Tibial artery (tissue), 4 donors: Measurements from ENCODE around the gene DNAH6.

Source experiments
- DNase-seq, 2 donors: peaks; one replicate each; pipeline ENCODE4 v3.0.0-alpha.2; 2019
- H3K27ac ChIP-seq, 2 donors: fragments of 200-600 bp; sonication (generic) in 1 of 2; 1 replicate in 1 of 2; 2 replicates in 1 of 2; pipeline ENCODE4 v1.5.1; 2018 to 2019; ENCODE audit warnings: mild to moderate bottlenecking in 1 of 2
- H3K27me3 ChIP-seq, 2 donors: fragments of 200-600 bp; sonication (generic) in 1 of 2; one replicate each; pipeline versions ENCODE4 v1.5.1 to v1.6.0; 2016 to 2019
- H3K36me3 ChIP-seq, 3 donors: fragments of 200-600 bp; sonication (generic) in 2 of 3; one replicate each; pipeline ENCODE4 v1.5.1; 2016 to 2019; ENCODE audit warnings: mild to moderate bottlenecking in 2 of 3
- H3K4me1 ChIP-seq, 4 donors: fragments of 200-600 bp; sonication (generic) in 2 of 4; 1 replicate in 3 of 4; 2 replicates in 1 of 4; pipeline ENCODE4 v1.5.1; 2016 to 2019
- H3K4me3 ChIP-seq, 2 donors: fragments of 200-600 bp; sonication (generic) in 1 of 2; 1 replicate in 1 of 2; 2 replicates in 1 of 2; pipeline ENCODE4 v1.5.1; 2018 to 2019; ENCODE audit warnings: mild to moderate bottlenecking in 2 of 2
- H3K9me3 ChIP-seq, 3 donors: fragments of 200-600 bp; sonication (generic) in 1 of 3; one replicate each; pipeline ENCODE4 v1.5.1; 2016 to 2019
- CTCF ChIP-seq, 2 experiments: fragments of 200-600 bp in 1 of 2; fragments of 450-650 bp in 1 of 2; IDR thresholded peaks; one replicate each; pipeline ENCODE4 v1.5.1; 2017 to 2019; ENCODE audit warnings: antibody characterized with exemption in 2 of 2, mild to moderate bottlenecking in 1 of 2, moderate library complexity in 1 of 2
- intact Hi-C: fragments of 100-400 bp; cut with DNase I; formaldehyde crosslinking; loops from one replicate; pipeline ENCODE4 v1.15.0; 2023; ENCODE audit warnings: low total_unique reads

The DNAH6 gene

DNA sequence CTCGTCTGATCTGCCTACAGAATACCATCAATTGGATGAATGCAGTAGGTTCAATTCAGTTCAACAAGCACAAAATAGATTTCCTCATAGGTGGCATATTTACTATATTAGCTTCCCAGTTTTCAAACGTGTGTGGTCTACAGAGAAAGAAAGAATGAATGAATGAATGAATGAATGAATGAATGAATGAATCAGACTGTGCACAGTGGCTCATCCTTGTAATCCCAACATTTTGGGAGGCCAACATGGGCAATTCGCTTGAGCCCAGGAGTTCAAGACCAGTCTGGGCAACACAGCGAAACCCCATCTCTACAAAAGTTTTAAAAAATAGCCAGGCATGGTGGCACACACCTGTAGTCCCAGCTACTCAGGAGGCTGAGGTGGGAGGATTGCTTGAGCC, 269.7 kb downstream of the DNAH6 start:
- DNase-seq, result no peak
- intact Hi-C loops, result no loop called here
- Histone ChIP-seq H3K27me3 (no peaks in the 10 kb centered on the region), H3K4me1 (no peaks in the 10 kb centered on the region), H3K4me3 (no peak overlapping the region), H3K9me3 (no peaks in the 10 kb centered on the region), H3K36me3 (no peaks in the 10 kb centered on the region), H3K27ac (no peak overlapping the region)
- TF ChIP-seq CTCF (IDR thresholded peaks at IDR 0.05), result no peak

GRCh38 chr2:84786601-84787000, 270.3 kb downstream of the DNAH6 start:
- no peaks in the 10 kb centered on the region for H3K4me1 ChIP-seq
- no peak for TF ChIP-seq CTCF (IDR thresholded peaks at IDR 0.05)
- no peaks in the 10 kb centered on the region for H3K36me3 ChIP-seq
- no peak for DNase-seq
- H3K4me3 ChIP-seq, result no peak overlapping the region
- H3K27me3 ChIP-seq, result no peaks in the 10 kb centered on the region
- no peaks in the 10 kb centered on the region for H3K9me3 ChIP-seq
- H3K27ac ChIP-seq, result no peak overlapping the region
- intact Hi-C loops, result no loop called here

DNA sequence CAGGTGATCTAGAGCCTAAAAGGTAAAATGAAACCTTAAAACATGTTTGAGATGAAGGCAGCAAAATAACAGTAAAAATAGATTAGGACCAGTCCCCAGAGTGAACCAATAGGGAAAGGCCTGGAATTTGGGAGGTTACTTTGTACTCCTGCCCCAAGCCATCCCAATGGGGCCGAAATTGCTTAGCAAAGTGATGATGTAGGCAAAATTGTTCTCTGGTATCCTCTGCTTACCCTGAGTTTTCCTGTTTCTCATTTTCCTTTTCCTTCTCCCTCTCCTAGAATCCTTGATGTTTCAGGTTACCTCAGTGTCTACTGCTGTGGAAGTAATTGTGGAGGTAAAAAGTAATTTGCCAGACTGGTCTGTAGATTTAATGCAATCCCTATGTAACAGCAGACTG, 271.7 kb downstream of the DNAH6 start:
- Histone ChIP-seq H3K36me3 (no peaks in the 10 kb centered on the region), H3K9me3 (no peaks in the 10 kb centered on the region), H3K4me1 (no peaks in the 10 kb centered on the region), H3K4me3 (no peak overlapping the region), H3K27ac (no peak overlapping the region), H3K27me3 (no peaks in the 10 kb centered on the region)
- intact Hi-C loops, result no loop called here
- no peak for DNase-seq
- no peak for TF ChIP-seq CTCF (IDR thresholded peaks at IDR 0.05)

- Histone ChIP-seq H3K36me3 (no peaks in the 10 kb centered on the region), H3K9me3 (no peaks in the 10 kb centered on the region), H3K27me3 (no peaks in the 10 kb centered on the region), H3K4me3 (no peak overlapping the region), H3K27ac (no peak overlapping the region), H3K4me1 (no peaks in the 10 kb centered on the region)
- intact Hi-C loops, result no loop called here
- no peak for TF ChIP-seq CTCF (IDR thresholded peaks at IDR 0.05)
- DNase-seq, result no peak
These were observed 272.2 kb downstream of the DNAH6 start for GRCh38 chr2:84788498-84788897.

- H3K4me3 ChIP-seq, result no peak overlapping the region
- no peak for DNase-seq
- intact Hi-C loops, result no loop called here
- no peaks in the 10 kb centered on the region for H3K9me3 ChIP-seq
- no peaks in the 10 kb centered on the region for H3K4me1 ChIP-seq
- H3K36me3 ChIP-seq, result no peaks in the 10 kb centered on the region
- H3K27ac ChIP-seq, result no peak overlapping the region
- H3K27me3 ChIP-seq, result no peaks in the 10 kb centered on the region
- no peak for TF ChIP-seq CTCF (IDR thresholded peaks at IDR 0.05)
These were observed 276.7 kb downstream of the DNAH6 start for GRCh38 chr2:84792856-84793522.

DNA sequence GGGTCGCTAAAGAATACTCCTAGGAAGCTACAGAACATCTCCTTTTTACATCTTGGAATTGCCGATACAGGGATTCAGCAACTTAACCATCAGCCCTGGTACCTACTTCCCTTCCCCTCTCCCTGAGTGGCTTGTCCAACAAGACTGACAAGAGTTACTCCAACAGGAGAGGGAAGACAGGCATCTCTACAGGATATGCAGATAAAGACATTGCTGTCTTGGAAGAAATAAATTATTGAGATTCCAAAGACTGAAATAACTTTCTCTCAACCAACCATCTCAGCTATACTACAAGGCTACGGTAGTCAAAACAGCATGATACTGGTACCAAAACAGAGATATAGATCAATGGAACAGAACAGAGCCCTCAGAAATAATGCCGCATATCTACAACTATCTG, 277.3 kb downstream of the DNAH6 start:
- H3K9me3 ChIP-seq, result no peaks in the 10 kb centered on the region
- intact Hi-C loops, result no loop called here
- H3K27me3 ChIP-seq, result no peaks in the 10 kb centered on the region
- no peak for DNase-seq
- H3K27ac ChIP-seq, result no peak overlapping the region
- H3K36me3 ChIP-seq, result no peaks in the 10 kb centered on the region
- H3K4me1 ChIP-seq, result no peaks in the 10 kb centered on the region
- no peak for TF ChIP-seq CTCF (IDR thresholded peaks at IDR 0.05)
- no peak overlapping the region for H3K4me3 ChIP-seq
